Measurements from ENCODE around the gene C16orf46.

- no peak for TF ChIP-seq CTCF (conservative IDR thresholded peaks at IDR 0.05 in 1 of 2, IDR thresholded peaks at IDR 0.05 in 1 of 2; ENCODE audit: extremely low read depth in 1 of 2, insufficient read depth in 1 of 2, low read depth in 1 of 2, low read length in 2 of 2)
- no peak for TF ChIP-seq EZH2 (IDR thresholded peaks at IDR 0.05; ENCODE audit: borderline replicate concordance, low read length)
These were observed 40.9 kb downstream of the C16orf46 start for GRCh38 chr16:81035975-81036750.
